PFSK-1 (cell line): ENCODE data around the gene KLHDC2.

Source experiments
- POLR2AphosphoS5 ChIP-seq: IDR thresholded peaks from 2 replicates; pipeline ENCODE4 v1.6.1; 2012; ENCODE audit warnings: low read depth, mild to moderate bottlenecking, control low read depth, low read length, moderate library complexity
- TF ChIP-seq, protein P1 (sequence below), 2 experiments: IDR thresholded peaks; 2 replicates each; pipeline versions ENCODE4 v1.6.1 to v1.8.0; 2011 to 2012; ENCODE audit warnings: low read depth in 2 of 2, low read length in 2 of 2, control low read depth in 1 of 2, inconsistent platforms in 1 of 2, mild to moderate bottlenecking in 1 of 2, moderate library complexity in 1 of 2; ENCODE audit not compliant: insufficient read depth in 1 of 2

GRCh38 chr14:49816844-49817243, 48.9 kb downstream of the KLHDC2 start:
- no peak for TF ChIP-seq POLR2AphosphoS5
- TF ChIP-seq, protein P1, sequence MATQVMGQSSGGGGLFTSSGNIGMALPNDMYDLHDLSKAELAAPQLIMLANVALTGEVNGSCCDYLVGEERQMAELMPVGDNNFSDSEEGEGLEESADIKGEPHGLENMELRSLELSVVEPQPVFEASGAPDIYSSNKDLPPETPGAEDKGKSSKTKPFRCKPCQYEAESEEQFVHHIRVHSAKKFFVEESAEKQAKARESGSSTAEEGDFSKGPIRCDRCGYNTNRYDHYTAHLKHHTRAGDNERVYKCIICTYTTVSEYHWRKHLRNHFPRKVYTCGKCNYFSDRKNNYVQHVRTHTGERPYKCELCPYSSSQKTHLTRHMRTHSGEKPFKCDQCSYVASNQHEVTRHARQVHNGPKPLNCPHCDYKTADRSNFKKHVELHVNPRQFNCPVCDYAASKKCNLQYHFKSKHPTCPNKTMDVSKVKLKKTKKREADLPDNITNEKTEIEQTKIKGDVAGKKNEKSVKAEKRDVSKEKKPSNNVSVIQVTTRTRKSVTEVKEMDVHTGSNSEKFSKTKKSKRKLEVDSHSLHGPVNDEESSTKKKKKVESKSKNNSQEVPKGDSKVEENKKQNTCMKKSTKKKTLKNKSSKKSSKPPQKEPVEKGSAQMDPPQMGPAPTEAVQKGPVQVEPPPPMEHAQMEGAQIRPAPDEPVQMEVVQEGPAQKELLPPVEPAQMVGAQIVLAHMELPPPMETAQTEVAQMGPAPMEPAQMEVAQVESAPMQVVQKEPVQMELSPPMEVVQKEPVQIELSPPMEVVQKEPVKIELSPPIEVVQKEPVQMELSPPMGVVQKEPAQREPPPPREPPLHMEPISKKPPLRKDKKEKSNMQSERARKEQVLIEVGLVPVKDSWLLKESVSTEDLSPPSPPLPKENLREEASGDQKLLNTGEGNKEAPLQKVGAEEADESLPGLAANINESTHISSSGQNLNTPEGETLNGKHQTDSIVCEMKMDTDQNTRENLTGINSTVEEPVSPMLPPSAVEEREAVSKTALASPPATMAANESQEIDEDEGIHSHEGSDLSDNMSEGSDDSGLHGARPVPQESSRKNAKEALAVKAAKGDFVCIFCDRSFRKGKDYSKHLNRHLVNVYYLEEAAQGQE (IDR thresholded peaks at IDR 0.05; ENCODE audit: insufficient read depth in 1 of 2, low read depth in 2 of 2, low read length in 2 of 2), result no peak
